Epithelial cell of esophagus (primary cell): ENCODE measurements around the gene ROCK1.
"Not testable (repeated sequence)": the region's sequence is repeated elsewhere in the genome, so short reads cannot be mapped to it uniquely, and the experiment has no call there.

Experiments used
- DNase-seq: peaks from one replicate; pipeline ENCODE4 v3.0.0; 2010; ENCODE audit warnings: low read depth
- H3K4me3 ChIP-seq: 2 replicates; pipeline ENCODE4 v1.5.1; 2011; ENCODE audit warnings: mild to moderate bottlenecking, low read length, control low read depth
- TF ChIP-seq, protein P1 (sequence below): IDR thresholded peaks from 2 replicates; pipeline ENCODE4 v1.5.1; 2011; ENCODE audit warnings: low read depth, mild to moderate bottlenecking, low read length, control low read depth, inconsistent platforms; ENCODE audit not compliant: insufficient read depth; ENCODE audit errors: missing control alignments

The ROCK1 gene

DNA sequence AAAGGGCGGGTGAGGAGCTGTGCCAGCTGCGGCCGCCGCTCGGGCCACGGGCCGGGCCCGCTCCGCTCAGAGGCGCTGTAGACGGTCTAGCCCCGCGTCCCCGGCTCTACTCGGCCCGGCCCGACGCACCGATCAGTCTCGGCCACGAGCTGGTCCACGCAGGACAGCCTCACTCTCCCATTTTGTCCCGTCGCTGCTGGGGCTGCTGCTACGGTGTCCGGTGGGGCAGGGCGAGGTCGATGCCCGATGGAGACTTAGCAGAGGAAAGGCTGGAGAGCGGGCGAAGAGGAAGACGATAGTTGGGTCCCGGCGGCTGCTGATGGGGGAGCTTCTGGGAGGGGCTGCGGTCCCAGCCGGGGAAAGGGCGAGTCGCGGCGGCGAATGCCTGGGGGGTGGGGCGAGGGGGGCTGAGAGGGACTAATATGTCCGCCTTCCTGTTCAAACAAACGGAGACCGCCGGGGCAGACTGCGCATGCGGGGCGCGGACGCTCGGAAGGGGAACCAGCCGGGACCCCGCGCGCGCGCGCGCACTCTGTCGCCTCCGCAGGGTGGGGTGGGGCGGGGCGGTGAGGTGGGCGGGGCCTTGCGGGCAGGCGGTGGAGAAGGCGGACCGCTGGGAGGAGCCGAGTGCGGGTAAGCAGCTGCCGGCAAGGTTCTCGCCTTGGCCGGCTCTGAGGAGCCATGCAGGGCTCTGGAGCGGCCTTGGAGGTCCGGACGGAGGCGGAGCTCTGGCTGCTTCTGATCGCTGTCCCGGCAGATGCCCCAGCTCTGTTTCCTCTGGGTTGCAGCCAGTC, at the start of gene ROCK1:
Gene ROCK1, minus strand, starts transcription at position 468 of the 794 bp plus-strand sequence. CDS start 903 bp downstream, outside the sequence.
- TF ChIP-seq, protein P1, sequence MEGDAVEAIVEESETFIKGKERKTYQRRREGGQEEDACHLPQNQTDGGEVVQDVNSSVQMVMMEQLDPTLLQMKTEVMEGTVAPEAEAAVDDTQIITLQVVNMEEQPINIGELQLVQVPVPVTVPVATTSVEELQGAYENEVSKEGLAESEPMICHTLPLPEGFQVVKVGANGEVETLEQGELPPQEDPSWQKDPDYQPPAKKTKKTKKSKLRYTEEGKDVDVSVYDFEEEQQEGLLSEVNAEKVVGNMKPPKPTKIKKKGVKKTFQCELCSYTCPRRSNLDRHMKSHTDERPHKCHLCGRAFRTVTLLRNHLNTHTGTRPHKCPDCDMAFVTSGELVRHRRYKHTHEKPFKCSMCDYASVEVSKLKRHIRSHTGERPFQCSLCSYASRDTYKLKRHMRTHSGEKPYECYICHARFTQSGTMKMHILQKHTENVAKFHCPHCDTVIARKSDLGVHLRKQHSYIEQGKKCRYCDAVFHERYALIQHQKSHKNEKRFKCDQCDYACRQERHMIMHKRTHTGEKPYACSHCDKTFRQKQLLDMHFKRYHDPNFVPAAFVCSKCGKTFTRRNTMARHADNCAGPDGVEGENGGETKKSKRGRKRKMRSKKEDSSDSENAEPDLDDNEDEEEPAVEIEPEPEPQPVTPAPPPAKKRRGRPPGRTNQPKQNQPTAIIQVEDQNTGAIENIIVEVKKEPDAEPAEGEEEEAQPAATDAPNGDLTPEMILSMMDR: no peak
- peak within 1 kb of the TSS; percentile 78 for H3K4me3 ChIP-seq
- DNase-seq: peak; percentile 95

- no peak overlapping the region for H3K4me3 ChIP-seq
- DNase-seq: no peak
- TF ChIP-seq, protein P1: no peak
Observed at GRCh38 chr18:21155443-21155842, 43.8 kb upstream of the ROCK1 start.

DNA sequence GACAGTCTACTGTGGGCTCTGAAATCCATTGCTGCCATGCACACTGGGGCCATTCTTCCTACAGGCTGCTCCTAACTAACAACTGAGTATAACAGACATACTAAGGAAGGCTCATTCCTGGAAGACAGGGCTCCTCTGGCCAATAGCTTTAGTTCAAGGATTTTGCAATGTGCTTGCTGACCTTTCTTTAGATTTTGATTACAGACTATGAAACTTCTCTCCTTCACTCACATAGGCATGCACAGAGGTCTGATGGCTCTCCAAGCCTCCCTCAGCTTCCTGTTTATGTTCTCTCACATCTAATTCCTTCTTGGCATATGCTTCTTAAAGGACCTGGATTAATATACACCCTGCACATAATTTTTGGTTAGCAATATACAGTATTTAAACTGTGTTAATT, 34.4 kb upstream of the ROCK1 start:
- no peak for DNase-seq
- H3K4me3 ChIP-seq: no peak overlapping the region
- TF ChIP-seq, protein P1: no peak

DNA sequence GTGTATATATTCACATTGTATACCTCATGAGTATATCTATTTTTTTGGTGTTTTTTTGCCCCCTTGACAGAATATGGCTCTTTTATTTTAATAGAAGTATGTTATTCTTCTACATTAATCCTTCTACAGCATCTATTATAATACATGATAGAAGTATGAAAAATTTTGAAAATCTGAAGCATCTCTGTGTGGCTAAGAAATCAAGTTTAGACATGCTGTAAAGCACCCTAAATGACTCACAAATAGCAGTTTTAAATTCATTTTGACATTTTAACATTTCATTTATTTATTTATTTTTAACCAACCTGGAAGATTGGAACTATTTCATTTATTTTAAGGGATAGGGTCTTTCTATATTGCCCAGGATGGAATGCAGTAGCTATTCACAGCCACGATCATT, 33.8 kb upstream of the ROCK1 start:
- TF ChIP-seq, protein P1: no peak
- H3K4me3 ChIP-seq: no peak overlapping the region
- peak; percentile 34 for DNase-seq

GRCh38 chr18:21141668-21142422, 30.2 kb upstream of the ROCK1 start:
- TF ChIP-seq, protein P1: no peak
- H3K4me3 ChIP-seq: no peak overlapping the region
- no peak for DNase-seq

DNA sequence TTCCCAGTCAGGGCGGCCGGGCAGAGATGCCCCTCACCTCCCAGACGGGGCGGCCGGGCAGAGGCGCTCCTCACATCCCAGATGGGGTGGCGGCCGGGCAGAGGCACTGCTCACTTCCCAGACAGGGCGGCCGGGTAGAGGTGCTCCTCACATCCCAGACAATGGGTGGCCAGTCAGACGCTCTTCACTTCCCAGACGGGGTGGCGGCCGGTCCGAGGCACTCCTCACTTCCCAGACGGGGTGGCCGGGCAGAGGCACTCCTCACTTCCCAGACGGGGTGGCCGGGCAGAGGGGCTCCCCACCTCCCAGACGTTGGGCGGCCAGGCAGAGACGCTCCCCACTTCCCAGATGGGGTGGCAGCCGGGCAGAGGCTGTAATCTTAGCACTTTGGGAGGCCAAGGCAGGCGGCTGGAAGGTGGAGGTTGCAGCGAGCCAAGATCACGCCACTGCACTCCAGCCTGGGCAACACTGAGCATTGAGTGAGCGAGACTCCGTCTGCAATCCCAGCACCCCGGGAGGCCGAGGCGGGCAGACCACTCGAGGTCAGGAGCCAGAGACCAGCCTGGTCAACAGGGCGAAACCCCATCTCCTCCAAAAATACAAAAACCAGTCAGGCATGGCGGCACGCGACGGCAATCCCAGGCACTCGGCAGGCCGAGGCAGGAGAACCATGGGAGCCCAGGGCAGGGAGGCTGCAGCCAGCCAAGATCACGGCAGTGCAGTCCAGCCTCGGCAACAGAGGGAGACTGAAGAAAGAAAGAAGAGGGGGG, 26.3 kb upstream of the ROCK1 start:
- DNase-seq, H3K4me3 ChIP-seq: not testable (repeated sequence)

DNA sequence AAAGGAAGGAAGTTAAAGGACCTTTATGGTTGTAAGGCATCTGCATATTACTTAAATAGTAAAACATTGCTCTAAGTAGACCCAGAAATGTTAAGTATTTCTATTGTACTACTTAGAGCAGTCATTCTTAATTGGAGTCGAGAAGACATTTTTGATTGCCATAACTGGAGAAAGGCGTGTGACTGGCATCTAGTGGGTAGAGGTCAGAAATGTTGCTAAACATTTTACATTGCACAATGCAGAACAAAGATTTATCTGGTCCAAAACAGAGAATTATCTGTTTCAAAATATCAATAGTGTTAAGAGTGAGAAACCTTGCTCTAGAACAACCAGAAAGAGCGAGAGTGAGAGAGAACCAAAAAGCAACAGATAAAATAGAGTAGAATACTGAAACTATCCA, 23.3 kb upstream of the ROCK1 start:
- peak; percentile 55 for DNase-seq
- no peak overlapping the region for H3K4me3 ChIP-seq
- TF ChIP-seq, protein P1: peak; percentile 56
